Purkinje cell (primary cell): ENCODE measurements around the gene PHYKPL. TPM values are rescaled to one million over a fixed set of nuclear protein-coding genes. Genes with fewer than 3 reads are reported as not detected.

Experiments used
- polyA plus RNA-seq: library from polyadenylated mRNA; unstranded; fragments of >200 nt; fragmentation: Nextera tagmentation; gene quantifications from 2 replicates; pipeline ENCODE4 v1.2.1, GENCODE V29; 2014

PHYKPL gene
- polyA plus RNA-seq: 1.6 and 5.2 TPM in 2 replicates

DNA sequence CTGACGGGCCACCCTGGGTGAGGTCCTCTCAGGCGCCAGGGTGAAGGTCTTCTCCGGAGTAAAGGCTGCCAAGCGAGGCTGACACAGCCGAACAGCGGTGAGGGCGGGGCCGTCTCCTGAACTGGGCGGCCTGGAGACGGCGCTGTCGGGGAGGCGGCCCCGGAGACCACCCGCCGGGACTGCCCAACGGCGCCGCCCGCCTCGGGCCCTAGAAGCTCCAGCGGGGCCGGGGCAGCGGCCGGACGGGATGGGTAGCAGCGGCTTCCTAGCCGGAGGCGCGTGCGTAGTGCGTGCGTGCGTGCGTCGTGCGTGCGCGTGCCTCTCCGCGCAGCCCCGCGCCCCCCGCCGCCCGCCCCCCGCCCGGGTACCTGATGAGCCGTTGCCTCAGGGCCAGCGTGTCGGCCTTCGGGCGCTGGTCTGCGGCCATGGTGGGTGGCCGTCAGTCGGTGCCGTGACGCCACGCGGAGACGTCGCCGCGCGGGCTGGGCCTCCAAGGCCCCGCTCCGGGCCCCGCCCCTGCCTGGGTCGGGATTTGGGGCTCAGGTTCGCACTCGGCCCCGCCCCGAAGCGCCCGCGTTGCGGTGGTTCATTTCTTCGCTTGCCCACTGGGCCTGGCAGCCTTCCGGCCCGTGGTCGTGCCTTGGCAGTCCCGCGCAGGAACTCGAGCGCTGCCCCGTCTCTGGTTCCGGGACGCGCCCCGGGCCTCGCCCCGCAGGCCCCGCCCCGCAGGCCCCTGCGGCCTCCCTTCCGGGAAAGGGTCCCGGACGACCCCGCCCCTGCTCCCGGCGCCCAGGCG is at the start of gene PHYKPL:
Gene PHYKPL (minus strand): TSS at position 679 of the 796 bp plus-strand sequence. CDS start 252 bp downstream, at position 427.

DNA sequence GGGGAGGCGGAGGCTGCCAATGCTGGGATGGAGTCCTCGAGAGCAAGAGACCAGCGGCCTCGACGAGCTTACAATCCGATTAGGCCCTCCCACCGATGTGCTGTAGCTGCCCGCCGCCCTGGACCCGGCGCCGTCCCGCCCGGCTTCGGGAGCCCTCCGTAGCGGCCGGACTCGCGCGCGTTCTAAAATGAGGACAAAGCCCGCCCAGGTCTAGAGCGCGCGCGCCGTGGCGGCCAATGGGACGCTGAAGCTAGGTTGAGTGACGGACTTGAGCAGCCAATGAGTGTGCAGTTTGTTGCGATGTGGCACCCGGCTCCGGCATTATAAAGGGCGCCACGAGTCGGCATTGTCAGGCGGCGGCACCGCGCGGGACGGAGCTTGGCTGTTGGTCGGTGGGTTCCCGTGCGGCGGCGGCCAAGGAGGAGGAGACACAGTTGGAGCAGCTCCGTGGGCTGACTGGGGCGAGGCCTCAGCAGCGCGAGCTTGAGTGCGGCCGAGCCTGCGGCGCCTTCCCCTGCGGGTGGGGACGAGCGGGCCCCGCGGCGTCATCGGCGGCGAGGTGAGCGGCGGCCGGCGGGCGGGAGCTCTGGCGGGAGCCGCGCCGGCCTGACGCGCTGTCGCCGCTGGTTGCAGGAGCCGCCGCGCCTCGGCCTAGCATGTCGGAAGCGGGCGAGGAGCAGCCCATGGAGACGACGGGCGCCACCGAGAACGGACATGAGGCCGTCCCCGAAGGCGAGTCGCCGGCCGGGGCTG is 28.2 kb downstream of the PHYKPL start, which contains the start of gene HNRNPAB:
Gene HNRNPAB (plus strand): TSS at position 352 of the 753 bp plus-strand sequence. CDS start 305 bp downstream, at position 657.

DNA sequence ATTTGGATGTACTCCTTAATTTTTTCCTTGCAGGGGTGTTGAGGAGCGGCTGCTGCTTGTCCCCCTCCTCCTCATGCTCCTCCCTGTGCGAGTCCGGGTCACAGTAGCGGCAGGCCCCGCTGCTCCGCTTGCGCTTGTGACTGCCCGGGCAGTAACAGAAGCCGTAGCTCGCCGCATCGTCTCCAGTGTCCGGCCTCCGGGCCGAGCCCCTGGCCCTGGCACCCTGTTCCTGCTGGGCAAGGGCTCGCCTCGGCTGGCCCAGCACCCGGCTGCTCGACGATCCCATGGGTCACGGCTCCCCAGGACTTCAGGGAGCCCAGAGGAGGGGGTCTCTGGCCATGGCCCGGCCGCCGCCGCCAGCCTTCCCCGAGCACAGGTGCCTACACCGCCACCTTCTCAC is 45.6 kb downstream of the PHYKPL start, which contains the start of gene GMCL2:
Gene GMCL2 (minus strand): TSS at position 358 of the 400 bp plus-strand sequence. CDS start 72 bp downstream, at position 286.

Other genes with a start within 250 kb of the PHYKPL start
- not detected in 2 replicates for gene PROP1, start 236.6 kb downstream of the PHYKPL start, polyA plus RNA-seq
- gene N4BP3, start 119.3 kb downstream of the PHYKPL start, polyA plus RNA-seq: 0.43 and 0.79 TPM in 2 replicates
- 11.4 and 12.2 TPM in 2 replicates for gene RMND5B, start 101.8 kb downstream of the PHYKPL start, polyA plus RNA-seq
- gene NHP2, start 78.9 kb downstream of the PHYKPL start, polyA plus RNA-seq: 189 and 204 TPM in 2 replicates
- gene GMCL2, start 45.4 kb downstream of the PHYKPL start, polyA plus RNA-seq: not detected in 2 replicates
- gene HNRNPAB, start 28.3 kb downstream of the PHYKPL start, polyA plus RNA-seq: 6.7 and 8.6 TPM in 2 replicates